ENCODE measurements around the gene RNF220.

RNF220 gene

DNA sequence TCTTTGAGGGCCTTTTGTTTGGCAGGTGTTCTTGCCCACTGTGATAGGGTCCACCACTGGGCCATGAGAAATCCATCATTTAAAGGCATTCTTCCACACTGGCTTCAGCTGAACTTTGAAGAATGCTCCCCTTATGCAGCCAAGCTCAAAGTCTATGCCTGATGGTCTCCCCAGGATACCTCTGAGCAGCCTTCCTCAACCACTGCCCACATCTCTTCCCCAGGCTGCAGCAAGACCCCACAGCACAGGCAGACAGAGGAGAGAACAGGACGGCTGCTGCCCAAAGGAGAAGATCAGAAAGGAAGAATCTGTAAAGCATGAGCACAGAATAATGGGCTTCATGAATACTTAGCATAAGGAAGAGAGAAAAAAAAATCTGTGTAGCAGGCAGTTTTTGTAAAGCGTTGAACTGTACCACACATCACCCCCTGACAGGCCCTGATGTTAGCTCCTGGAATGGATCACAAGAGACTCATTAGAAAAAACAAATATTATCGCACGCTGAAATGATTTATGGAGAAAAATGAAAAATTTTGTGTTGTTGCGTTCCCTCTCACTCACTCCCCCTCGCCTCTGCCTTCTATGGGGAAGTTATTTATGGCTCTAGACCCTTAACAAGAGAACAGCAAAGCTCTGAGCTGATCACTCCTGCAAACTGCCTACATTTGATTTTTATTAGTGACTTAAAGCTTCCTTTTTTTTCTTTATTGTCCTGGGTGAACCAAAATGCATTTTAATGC lies 135.1 kb downstream of the RNF220 start:
- no peak overlapping the region for H3K27ac ChIP-seq
- no peak for TF ChIP-seq ZFX (IDR thresholded peaks at IDR 0.05)
- TF ChIP-seq, protein P1, sequence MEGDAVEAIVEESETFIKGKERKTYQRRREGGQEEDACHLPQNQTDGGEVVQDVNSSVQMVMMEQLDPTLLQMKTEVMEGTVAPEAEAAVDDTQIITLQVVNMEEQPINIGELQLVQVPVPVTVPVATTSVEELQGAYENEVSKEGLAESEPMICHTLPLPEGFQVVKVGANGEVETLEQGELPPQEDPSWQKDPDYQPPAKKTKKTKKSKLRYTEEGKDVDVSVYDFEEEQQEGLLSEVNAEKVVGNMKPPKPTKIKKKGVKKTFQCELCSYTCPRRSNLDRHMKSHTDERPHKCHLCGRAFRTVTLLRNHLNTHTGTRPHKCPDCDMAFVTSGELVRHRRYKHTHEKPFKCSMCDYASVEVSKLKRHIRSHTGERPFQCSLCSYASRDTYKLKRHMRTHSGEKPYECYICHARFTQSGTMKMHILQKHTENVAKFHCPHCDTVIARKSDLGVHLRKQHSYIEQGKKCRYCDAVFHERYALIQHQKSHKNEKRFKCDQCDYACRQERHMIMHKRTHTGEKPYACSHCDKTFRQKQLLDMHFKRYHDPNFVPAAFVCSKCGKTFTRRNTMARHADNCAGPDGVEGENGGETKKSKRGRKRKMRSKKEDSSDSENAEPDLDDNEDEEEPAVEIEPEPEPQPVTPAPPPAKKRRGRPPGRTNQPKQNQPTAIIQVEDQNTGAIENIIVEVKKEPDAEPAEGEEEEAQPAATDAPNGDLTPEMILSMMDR (conservative IDR thresholded peaks at IDR 0.05) = no peak

DNA sequence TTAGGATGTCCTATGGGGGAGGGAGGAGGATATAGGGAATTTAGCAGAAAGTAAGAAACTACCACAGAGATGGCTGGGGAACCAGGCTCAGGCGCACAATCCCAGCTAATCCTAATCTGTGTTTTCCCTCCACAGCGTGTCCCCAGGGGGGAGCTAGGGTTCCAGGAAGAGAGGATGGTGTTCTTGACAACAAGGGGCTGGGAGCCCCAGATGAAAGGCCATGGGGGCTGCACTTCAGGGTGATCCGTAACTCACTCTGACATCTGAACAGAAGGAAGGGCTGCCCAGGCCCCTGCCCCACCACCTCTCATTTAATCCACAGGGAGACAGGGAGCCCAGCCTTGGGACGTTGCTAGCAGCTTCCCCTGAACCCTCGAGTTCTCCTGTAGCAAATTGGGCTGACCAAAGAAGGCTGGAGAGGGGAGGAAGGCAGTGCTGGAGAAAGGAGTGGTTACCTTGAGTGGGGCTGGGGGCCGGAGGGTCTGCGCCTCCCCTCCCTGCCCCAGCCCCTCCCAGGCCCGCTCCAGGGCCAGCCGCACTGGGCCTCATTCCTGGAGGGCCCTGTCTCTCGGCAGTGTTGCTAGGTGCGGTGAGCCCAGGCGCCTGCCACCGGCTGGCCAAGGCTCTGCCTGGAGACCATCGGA lies 137.5 kb downstream of the RNF220 start:
- H3K27ac ChIP-seq = no peak overlapping the region
- TF ChIP-seq, protein P1 (conservative IDR thresholded peaks at IDR 0.05) = no peak
- TF ChIP-seq ZFX (IDR thresholded peaks at IDR 0.05) = no peak

DNA sequence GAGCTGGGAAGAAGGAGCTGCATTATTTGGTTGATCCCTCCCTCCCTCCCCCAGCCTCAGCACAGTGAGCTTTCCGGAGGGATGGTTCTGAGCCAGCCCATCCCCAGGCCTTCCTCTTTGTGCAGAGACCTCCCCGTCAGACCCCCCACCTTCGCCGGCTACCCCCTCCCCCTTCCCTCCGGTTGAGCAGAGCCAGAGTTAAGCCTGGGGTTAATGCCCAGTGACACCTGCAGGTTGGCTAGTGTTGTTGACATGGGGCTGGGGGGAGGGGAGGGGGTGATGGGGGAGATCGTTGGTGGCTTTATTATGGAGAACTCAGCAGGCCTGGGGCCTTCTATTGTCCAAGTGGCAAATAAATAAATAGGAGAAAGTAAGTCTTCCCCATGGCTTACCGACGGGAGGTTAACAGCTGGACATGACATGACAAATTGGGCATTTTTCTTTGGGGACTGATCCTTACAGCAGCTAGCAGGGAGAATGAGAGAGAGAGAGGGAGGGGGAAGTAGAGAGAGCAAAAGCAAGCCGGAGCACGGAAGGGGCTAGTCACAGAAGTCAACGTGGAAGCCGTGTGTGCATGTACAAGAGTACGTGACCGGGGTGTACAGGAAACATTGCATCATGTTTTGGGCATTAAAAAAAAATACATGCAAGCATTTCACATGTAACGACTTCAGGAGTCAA lies 138.1 kb downstream of the RNF220 start:
- no peak overlapping the region for H3K27ac ChIP-seq
- TF ChIP-seq, protein P1 (conservative IDR thresholded peaks at IDR 0.05) = no peak

DNA sequence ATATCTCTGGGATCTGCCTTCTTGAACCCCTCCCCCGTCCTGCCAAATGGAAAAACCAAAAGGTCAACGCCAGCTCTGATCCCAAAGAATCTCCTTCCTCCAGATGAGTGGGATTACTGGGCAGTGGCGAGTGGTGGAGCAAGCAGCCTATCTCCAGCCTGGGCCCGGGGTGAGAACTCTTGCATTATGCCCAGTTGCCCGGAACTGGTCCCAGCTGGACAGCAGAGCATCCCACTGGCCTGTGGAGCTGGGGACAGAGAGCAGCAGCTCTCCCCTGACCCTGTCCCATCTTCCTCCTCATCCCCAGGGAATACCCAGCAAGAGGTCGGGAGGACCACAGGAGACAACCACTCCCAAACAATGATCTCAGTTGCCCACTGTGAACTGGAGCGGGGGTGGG lies 138.7 kb downstream of the RNF220 start:
- TF ChIP-seq, protein P1 (conservative IDR thresholded peaks at IDR 0.05) = no peak
- no peak overlapping the region for H3K27ac ChIP-seq

DNA sequence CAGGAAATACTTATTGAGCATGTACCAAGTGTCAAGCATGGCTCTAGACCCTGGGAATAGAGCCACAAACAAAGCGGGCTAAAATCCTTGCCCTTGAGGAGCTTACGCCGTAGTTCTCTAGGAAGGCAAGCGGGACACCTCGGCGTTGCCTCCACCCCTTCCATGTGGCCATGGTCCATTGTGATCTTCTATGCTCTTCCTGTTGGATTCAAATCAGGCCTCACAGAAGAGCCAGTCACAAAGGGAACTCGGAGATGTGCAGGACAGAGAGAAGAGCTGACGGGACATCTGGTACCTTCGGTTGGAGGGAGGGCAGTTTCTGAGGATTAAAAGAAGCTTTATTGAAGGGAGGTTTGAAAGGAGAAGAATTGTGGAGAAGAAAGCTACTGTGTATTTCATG lies 139.9 kb downstream of the RNF220 start:
- no peak for TF ChIP-seq ZFX (IDR thresholded peaks at IDR 0.05)
- TF ChIP-seq, protein P1 (conservative IDR thresholded peaks at IDR 0.05) = no peak
- H3K27ac ChIP-seq = no peak overlapping the region

DNA sequence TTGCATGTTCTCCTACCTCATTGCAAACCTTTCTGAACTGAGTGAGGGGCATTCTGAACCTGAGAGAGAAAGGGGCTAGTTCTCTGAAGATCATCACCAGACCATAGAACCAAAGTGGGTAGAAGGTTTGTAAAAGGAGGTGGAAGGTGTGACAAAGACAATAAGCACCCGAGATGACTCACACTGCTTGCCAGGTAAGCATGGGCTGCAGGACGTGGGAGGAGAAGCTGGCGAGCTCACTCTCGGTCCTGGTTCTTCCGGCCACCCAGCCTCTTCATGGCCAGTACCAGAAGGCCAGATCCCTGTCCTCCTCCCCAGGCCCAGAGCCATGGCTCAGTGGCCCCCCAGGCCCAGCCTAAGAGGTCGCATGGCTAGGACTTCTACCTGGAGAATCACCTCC lies 140.9 kb downstream of the RNF220 start:
- no peak overlapping the region for H3K27ac ChIP-seq
- TF ChIP-seq, protein P1 (conservative IDR thresholded peaks at IDR 0.05) = no peak
- TF ChIP-seq ZFX (IDR thresholded peaks at IDR 0.05) = no peak

DNA sequence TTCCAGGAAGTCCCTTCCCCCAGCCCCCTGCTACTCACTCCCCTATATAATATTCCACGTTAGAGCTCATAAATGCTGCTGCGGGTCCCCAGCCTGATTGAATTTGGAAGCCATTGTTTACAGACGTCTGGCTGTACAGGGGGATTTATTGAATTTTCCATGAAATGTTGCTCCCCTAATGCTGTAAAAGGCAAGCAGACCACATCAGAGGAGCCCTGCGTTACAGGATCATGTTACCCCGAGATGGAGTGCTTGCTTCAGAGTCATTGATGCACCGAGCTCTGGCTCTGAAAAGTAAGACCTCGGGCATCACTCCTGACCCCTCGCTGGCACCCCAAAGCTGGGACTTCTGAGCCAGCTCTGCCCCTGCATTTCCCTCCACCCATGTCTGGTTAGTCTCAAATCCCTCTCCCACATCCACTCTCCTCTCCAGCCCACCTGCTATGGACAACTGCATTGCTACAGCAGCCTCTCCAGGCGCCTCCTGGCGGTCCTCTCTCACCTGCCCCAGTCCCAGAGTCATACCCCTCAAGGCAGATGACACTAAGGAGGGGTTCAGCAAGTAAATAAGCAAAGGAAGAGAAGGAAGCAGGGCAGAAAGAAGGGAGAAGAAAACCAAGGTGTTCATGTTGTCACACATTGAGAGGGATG lies 141.5 kb downstream of the RNF220 start:
- TF ChIP-seq, protein P1 (conservative IDR thresholded peaks at IDR 0.05) = no peak; the same call in 1 of the 2 replicates
- TF ChIP-seq ZFX (IDR thresholded peaks at IDR 0.05) = no peak
- H3K27ac ChIP-seq = no peak overlapping the region

All from C4-2B (cell line).